Fibroblast of the conjunctiva (primary cell): Measurements from ENCODE around the gene NUP160.
"Not testable (repeated sequence)": the region's sequence is repeated elsewhere in the genome, so short reads cannot be mapped to it uniquely, and the experiment has no call there.

Experiments used
- DNase-seq: peaks from one replicate; pipeline ENCODE4 v3.0.0-alpha.2; 2010; ENCODE audit warnings: low read depth

Gene NUP160

GRCh38 chr11:47863898-47864430, 15.8 kb upstream of the NUP160 start:
- DNase-seq, result no peak

GRCh38 chr11:47863189-47863897, 15.2 kb upstream of the NUP160 start:
- DNase-seq, result peak; percentile 93

DNA sequence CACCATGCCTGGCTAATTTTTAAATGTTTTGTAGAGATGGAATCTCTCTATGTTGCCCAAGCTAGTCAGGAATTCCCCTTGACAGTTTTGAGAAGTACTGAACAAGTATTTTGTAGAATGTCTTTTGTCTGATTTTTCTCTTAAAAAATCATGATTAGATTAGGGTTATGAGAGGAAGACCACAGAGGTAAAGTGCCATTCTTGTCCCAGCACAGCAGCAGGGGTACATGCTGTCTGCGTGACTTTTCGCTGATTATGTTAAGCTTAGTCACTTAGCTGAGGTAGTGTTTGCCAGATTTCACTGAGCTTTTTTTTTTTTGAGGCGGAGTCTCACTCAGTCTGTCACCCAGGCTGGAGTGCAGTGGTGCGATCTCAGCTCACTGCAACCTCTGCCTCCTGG, 13.6 kb upstream of the NUP160 start:
- no peak for DNase-seq

- DNase-seq, result no peak
These were observed 12.4 kb upstream of the NUP160 start for GRCh38 chr11:47860536-47860935.

DNA sequence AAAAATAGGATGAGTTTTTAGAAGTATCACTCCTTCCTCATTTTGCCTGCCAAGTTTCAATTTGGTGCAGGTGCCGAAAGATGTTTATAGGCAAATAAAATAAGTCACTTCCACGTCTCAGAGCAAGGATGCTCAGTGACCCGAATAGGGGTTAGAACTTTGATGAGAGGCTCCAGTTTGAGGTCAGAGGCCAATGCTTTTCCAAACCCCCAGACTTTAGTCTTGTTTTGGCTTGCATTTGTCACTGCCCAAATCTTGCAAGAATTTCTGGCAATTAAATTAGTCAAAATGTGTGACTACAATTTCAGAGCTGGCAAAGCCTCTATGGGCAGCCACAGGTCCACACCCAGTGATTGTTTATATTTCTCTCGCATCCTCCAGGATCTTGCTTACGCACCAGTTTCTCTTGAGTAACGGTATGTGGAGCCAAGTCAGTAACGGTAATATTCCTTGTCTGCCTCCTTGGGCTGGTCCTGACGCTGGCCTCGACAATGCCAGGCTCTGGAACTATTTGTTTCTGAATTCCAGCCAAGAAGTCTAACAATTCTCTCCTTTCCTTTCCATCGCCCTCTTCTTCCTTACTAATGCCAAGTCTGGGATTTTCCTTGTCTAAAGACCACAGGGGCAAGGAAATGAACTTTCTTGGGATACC, 9.9 kb upstream of the NUP160 start:
- peak; percentile 60 for DNase-seq

DNA sequence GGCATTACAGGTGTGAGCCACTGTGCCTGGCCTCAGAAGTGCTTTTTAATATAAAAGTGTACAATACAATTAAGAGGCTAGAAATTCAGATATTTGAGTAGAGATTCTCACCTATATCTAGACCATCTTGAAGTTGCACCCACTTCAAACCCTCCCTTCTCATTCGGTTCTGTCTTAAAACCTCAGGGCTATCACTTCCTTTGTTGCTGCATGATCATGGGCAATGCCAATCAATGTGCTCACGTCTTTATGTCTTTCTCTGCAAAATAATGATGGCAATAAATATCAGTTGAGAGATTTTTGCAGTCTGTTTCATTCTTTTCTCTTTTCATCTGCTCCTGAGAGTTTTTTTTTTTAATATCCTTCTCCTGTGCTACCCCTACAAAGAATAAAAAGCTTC, 9.3 kb upstream of the NUP160 start:
- DNase-seq, result no peak

DNA sequence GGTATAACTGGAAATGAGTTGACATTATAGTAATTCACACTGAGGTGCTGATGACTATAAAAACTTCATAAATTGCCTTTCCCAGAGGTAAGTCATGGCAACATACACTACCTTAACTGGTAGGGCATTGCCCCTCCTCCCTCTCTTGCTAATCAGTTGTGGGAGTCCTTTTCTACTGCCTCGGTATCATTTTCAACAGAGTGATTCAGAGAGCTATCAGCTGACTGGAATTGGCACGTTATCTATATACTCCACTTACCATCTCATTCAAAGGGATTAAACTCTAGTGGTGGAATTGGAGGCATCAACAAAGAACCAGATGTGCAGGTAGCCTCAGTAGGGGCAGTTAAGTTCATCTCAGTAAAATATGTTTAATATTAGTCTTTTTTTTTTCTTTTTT, 8.0 kb upstream of the NUP160 start:
- no peak for DNase-seq

- no peak for DNase-seq
These were observed 6.5 kb upstream of the NUP160 start for GRCh38 chr11:47854667-47855066.

GRCh38 chr11:47852053-47852452, 3.9 kb upstream of the NUP160 start:
- no peak for DNase-seq

DNA sequence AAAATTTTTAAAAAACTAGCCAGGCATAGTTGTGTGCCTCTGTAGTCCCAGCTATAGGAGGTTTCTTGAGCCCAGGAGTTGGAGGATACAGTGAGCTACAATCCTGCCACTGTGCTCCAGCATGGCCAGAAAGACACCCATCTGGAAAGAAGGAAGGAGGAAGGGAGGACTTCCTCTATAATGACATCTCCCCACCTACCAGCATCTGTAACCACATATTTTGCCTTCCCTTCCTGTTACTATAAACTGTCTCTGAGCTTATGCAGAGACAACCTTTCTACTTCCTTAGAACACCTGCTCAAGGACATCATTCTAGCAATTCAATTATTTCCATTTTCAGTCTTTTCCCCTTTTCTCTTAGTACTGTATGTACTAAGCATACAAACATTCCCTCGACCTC, 2.2 kb upstream of the NUP160 start:
- DNase-seq, result no peak

DNA sequence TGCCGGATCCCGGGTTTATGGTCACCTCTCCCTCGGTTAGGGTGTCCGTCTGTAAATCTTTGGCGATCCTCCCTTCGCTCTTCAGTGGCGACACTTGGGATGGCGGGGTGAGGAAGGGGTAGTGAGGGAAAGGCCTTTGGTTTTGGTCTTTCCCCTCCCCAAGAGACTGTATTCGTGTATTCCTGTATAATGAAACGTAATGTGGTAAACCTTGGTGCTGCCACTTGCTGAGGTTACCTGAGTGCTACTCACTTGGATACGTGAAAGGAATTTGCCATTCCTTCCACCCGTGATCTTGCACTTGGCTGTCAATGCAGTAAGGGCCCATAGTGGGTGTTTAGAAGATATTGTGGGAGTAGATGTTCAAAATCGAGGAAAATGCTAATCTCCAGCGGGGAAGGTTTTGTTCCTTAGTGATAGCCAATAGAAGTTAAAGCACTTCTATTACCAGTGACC, 578 bp upstream of the NUP160 start:
- DNase-seq, result no peak

- no peak for DNase-seq
These were observed 636 bp downstream of the NUP160 start for GRCh38 chr11:47847537-47847891.

GRCh38 chr11:47846998-47847397, 1.2 kb downstream of the NUP160 start:
- no peak for DNase-seq

DNA sequence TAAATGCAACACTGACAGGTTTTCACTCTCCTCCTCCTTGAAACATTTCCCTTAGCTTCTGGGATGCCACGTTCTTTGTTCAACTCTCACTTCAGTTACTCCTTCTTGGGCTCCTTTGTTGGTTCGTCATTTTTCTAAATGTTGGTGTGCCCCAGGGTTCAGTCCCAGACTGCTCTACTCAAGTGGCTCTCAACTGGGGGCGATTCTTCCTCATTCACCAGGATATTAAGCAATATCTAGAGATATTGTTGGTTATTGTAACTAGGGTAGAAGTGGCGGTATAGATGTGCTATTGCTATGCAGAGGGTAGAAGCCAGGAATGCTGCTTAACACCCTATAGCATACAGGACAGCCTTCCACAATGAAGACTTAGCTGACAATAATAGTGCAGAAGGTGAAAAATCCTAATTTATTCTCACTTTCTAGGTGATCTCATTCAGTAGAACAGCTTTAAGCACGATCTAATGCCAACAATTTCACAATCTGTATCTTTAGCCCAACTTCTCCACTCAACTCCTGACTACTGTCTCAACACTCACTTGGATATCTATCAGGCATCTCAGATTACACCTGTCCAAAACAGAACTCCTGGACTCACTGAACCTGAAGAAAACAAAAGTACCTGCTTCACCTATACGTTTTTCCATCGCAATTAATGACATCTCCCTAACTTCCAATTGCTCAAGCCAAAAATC, 4.6 kb downstream of the NUP160 start:
- DNase-seq, result no peak

DNA sequence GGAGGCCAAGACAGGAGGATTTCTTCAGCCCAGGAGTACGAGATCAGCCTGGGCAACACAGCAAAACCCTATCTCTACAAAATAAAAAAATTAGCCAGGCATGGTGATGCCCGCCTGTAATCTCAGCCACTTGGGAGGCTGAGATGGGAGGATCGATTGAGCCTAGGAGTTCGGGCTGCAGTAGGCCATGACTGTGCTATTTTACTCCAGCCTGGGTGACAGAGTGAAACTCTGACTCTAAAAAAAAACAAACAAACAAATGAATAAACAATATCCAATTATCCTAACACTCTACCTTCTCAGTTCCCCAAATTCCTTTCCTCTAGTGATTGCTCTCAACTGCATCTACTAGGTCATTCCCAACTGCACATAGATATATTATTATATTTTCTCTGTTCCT, 5.4 kb downstream of the NUP160 start:
- DNase-seq, result no peak

GRCh38 chr11:47837929-47838328, 10.2 kb downstream of the NUP160 start:
- DNase-seq, result no peak

DNA sequence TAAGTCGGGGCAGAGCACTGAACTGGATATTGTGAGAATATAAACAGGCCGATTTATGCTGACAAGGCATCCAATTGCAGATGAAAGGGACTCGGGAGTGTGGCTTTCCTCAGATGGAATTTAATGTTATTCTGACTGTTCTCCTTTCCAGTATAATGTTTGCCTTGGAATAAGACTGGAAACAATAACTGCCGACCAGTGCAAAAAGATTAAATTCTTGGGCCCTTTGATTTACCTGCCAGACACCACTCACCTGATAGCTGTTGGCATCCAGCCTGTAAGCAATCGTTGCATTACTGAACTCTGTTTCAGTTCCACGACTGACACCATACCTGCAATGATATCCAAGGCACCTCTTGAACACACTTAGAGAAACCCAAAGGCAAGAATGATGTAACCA, 10.9 kb downstream of the NUP160 start:
- no peak for DNase-seq

DNA sequence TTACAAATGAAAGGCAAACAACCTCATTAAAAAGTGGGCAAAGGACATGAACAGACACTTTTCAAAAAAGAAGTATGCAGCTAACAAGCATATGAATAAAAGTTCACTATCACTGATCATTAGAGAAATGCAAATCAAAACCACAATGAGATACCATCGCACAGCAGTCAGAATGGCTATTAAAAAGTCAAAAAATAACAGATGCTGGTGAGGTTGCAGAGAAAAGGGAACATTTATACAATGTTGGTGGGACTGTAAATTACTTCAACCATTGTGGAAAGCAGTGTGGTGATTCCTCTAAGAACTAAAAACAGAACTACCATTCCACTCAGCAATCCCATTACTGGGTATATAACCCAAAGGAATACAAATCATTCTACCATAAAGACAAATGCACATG, 18.1 kb downstream of the NUP160 start:
- not testable (repeated sequence) for DNase-seq

- no peak for DNase-seq
These were observed 19.9 kb downstream of the NUP160 start for GRCh38 chr11:47828284-47828683.

DNA sequence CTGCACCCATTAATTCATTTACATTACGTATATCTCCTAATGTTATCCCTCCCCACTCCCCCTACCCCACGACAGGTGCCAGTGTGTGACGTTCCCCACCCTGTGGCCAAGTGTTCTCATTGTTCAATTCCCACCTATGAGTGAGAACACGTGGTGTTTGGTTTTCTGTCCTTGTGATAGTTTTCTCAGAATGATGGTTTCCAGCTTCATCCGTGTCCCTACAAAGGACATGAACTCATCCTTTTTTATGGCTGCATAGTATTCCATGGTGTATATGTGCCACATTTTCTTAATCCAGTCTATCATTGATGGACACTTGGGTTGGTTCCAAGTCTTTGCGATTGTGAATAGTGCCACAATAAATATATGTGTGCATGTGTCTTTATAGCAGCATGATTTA, 25.5 kb downstream of the NUP160 start:
- DNase-seq, result not testable (repeated sequence)

- no peak for DNase-seq
These were observed 28.4 kb downstream of the NUP160 start for GRCh38 chr11:47819743-47820142.

DNA sequence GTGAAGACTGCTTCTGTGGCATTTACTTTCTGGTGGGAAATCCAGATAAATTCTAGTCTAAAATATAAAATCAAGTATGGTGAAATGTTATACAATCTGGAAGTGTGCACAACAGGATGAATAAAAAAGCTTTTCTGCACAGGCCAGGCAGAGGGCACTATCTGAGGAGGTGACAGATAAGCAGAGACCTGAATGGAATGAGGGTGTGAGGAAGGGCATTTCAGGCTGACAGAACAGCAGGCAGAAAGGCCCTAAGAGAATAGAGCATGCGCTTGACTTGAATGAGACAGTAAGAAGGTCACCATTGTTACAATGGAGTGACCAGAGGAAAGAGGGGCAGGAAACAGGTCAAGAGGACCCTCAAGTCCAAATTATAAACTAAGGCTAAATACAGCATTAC, 47.4 kb downstream of the NUP160 start:
- DNase-seq, result no peak

DNA sequence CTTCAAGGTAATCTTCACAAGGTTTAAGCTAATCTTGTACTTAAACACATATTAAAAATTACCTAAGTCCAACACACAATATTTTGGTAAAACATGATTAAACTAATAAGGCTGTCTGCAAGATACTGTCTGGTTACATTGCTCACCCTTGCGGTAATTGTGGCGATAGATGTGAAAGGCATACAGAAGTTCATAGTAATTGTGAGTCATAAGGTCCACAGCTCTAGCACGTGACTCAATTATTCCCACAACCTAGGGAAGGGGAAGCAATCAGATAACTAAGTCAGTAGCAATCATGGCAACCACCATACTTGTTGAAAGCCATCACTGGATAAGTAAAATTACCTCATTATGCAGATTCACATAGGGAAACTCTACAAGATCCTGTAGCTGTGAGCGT, 50.5 kb downstream of the NUP160 start:
- DNase-seq, result no peak
